HS-27A (cell line): ENCODE results near the gene TFF1.

ENCODE experiments used
- DNase-seq: peaks from one replicate; pipeline ENCODE4 v3.0.0-alpha.2; 2012; ENCODE audit warnings: low read depth, missing footprints

Gene TFF1

DNA sequence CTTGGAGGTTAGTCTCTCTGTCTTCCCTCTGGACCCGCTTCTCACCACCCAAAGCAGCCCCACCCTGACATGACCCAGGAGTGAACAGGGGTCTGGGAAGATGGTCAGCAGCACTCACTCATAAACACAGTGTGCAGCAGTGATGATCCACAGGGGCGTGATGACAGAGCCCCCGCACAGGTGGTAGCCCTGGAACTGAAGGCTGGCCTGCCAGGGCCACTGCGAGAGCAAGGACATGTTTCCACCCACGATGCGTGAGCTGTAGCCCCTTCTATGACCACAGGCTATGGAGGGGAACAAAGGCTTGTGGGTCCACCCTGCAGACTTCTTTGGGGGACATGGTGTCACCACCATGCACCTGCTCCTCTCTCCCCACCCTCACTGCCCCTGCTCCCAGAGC lies 16.6 kb upstream of the TFF1 start:
- no peak for DNase-seq

DNA sequence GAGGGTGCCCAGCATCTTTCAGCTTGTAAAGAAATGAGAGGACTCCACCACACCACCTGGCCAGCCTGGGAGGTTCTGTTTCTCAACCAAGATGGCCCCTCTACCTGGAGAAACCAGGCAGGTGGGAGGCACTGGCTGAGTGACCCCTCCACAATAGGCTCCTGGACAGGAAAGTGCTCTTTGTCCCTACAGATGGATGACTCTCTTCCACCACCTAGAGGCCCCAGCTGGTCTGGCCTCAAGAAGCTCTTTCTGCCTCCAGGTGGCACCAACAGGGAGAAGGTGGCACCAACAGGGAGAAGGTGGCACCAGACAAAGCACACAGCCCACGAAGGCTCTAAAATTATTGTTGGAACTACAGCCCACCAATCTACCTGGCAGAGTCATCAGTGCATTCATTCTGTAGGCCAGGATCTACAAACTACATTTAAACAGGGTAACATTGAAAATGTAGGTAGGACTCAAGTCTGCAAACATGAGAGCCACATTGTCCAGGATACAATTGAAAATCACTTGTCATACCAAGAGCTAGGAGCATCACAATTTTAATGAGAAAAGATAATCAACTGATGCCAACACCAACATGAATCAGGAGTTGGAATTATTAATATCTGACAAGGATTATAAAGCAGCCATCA lies 15.1 kb upstream of the TFF1 start:
- no peak for DNase-seq

DNA sequence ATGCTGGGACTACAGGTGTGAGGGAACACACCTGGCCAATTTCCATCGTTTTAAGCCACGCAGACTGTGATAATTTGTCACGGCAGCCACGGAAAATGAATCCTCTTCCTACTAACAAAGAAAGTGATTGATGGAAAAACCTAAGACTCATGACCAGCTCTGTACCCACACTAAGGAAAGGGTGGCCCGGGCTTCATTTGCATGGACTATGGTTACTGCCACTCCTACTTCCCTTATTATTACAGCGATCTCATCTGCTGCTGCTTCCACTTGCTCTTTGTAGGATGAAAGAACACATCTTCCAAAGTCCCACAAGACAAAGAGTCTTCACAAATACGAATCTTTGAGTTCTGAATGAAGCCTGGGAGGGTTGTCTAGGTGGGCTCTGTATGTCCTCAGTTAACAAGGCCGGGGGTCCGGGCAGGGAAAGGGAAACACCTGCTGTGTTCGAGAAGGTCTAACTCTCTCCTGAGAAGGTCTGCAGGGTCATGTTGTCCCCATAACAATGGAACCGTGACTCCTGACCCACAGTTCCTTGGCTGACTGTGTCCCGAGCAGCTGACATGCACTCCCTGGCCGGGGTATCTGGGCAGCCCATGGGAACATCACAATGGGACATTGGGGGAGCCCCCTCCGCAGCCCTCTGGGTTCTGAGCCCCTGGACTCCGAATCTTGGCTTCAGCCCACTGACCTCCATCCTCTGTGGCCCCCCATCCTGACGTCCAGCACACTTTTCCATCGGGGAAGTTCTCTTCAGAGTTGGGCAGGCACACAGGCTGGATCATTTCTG lies 13.3 kb upstream of the TFF1 start:
- no peak for DNase-seq

DNA sequence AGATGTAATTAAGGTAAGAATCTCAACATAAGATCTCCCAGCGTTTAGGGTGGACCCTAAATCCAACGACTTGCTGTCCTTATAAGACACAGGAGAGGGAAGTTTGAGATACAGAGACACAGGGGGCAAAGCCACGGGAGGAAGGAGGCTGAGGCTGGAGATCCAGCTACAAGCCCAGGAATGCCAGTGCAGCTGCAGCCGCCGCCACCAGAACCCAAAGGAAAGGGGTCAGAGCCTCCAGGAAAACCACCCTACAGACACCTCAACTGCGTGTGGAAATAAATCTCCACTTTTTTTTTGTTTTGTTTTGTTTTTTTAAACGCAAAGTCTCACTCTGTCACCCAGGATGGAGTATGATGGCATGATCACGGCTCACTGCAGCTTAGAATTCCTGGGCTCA lies 12.1 kb upstream of the TFF1 start:
- no peak for DNase-seq

DNA sequence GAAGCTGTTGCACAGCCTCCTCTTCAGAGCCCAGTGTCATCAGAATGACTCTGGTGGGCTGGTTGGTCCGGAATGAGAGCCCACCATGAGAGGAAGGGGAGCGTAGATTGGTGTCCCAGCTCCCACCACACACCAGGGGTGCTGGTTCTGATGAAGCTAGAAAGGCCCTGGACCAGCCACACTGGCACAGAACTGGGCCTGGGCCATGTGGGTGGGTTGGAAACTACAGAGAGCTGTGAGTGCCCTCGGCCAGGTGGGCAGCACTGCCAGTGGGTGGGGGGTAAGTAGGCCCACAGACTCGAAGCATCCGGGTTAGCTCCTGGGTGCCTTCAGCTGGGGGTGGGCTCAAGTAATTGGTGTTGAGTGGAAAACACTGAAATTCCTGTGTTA lies 11.6 kb upstream of the TFF1 start:
- DNase-seq, result no peak

DNA sequence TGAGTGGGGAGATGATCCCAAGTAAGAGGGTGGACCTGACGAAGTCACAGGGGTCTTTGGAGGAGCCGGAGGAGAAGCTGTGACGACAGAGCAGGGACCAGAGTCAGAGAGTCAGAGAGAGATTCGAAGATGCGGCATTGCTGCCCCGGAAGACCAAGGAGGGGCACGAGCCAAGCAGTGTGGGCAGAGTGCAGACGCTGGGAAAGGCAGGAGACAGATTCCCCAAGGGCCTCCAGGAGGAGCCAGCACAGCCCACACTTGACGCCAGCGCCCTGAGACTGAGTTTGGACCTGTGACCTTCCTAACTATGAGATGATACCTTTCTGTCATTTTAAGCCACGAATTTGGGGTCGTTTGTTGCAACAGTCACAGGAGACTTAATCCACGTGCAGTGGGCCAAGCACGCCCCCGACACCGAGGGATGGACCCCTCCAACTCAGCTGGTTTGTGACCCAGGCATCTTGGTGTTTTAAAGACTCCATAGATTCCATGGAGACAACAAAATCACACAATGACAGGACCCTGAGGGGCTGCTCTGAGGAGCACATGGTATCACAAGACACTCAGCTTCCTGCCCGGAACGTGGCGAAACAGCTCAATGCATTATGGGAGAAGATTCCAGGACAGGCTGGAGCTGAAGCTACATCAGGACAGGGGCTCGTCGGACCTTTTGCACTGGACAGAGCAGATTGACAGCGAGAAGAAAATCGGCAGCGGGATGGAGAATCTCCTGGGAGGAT lies 11.0 kb upstream of the TFF1 start:
- DNase-seq, result no peak

DNA sequence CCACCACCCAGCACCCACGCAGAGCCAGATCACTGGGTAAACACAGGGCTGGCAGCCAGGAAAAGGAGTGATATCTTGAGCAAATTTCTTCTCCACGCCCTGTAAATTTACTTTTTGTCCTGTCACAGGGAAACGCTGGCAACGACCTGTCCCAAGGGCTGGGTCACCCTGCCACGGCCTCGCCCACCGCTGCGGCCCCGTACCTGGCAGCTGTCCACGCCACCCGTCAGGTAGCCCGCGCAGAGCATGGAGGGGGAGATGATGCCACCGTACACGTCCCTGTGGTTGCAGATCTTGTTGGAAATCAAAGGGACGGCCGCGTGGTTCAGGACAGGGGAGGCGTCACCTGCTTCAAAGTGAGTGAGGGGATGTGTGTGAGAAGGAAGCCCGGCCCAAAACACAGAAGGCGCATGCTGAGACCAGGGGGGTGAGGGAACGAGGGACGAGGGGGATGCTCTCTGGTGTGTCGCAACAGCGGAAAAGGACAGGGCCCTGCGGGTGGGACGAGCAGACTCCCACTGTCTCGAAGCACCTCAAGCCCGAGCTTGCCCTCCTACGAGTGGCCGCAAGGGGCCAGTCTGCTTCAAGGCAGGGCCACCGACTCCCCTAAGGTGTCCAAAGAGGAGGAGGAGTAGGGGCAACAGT lies 10.1 kb upstream of the TFF1 start:
- DNase-seq, result no peak

DNA sequence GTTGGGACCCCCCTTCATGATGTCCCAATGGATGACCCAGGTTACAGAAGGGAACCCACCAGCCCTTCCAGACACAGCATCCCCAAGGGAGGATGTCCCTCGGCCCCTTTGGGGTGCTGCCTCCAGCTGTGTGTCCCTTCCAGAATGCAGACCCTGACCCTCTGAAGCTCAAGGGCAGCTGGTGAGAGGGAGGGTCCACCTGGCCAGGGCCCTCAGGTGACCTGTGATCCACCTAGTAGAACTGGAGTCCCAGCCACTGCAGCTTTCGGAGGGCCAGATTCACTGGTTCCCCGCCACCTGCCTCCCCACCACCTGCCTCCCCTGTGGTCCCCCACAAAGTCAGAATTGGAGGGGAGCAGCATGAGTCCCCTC lies 9.6 kb upstream of the TFF1 start:
- no peak for DNase-seq

DNA sequence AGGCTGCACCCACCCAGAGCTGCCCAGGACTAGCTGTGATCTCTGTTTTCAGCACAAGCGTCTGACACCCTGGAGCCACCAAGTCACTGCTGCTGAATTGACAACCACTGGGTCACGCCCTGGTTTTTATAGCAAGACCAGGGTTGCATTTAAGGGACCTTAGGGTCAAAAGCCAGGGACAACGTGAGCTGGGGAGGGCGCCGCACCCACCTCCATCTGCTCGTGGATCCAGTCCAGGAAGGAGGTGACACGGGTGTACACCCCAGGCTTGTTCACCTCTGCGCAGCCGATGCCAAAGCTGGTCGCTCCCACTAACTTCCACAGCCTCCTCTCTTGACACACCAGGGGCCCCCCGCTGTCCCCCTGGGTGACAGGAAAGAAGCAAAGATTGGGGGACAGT lies 9.2 kb upstream of the TFF1 start:
- DNase-seq, result no peak

DNA sequence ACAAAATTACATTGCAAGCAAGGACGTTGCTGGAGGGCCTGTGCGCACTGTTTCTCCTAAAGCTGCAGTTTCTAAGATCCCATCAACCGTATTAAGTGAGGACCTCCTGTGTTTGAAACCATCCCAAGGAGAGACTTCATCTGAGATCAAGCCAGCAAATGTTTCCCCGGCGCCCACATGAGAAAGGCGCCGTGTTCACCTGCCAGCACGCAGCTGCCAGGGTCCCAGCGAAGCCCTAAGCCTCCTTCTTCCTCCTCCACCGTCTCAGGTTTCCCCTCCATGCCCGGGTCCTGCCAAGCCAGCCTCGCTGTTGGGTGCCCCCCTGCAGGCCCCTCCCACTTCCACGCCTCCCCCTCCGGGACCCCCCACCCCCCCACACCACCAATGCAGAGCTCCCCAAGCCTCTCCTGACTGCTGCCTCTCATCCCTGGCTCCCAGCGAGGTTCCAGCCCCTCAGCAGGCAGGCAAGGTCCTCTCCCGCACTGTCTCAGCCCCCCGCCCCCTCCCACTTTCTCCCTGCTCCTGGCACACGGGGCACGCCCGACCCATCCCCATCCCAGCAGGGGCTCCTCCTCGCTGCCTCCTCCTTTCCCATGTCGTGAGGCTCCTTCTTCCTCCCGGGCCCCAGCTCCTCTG lies 8.6 kb upstream of the TFF1 start:
- DNase-seq, result no peak

DNA sequence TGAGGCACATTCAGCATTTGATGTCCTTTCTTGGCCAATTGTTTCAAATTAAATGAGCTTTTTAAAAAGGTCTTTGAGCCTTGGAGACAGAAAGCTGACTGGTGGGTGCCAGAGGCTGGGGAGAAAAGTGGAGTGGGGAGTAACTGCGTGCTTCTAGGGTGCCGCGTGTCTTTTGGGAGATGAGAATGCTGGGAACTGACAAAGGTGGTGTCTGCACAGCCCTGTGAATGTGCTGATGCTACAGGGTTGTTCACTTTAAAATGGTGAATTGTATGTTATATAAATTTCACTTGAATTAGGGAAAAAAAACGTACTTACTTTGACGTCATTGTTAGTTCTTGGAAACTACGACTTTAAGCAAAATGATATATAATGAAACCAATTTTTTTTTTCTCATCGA lies 8.1 kb upstream of the TFF1 start:
- no peak for DNase-seq

DNA sequence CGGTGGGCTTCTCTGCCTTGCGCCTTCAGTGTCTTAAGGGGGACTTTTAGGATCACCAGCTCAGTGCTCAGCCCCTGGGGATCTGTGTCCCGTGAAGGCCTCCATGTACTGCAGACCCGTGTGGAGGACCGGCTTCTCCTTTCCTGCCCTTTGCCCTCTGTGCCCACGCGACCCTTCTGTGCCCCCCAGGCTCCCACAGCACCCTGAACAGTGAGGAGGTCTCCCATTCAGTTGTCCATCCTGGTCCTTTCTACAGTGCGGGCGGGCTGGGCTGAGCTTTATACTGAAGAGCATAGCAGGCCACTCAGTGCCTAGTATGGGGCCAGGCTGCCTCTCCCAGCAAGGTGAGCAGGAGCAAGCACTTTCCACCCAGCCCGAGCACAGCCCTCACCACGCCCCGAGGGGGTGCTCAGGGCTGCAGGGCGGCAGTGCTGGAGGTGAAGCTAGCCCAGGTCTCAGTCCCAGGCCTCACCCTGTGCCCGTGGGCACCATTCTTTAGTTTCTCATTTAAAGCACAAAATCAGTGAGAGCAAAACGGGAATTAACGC lies 7.6 kb upstream of the TFF1 start:
- no peak for DNase-seq

DNA sequence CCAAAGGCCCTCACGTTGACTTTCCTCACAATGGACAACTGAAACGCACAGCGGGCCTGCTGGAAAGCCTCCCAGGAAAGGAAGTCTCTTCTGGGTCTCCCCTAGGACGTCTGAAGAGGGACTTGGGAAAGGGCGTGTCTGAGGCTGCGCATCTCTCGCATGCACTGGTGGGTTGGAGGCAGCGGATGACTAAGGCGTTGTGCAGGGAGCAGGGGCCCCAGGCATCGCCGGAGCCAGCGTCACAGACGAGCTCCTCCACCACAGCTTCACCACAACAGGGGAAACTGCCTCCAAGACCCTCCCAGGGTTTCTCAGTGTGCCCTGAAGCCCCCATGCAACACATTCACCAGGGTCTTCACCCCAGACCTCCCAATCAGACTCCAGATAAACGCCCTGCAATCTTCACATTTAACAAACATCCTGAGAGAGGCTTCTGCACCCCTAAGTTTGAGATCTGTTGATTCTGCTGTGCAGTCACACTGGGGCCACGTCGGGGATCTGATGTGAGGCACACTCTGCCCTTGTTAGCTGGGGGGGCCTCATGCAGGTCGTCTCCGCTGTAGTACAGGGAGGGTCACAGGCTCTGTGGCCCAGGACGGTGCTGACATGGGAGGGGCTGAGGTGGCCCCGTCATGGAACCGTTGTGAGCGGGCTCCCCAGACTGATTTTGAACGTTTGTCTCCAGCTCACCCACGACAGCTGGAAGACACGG lies 7.0 kb upstream of the TFF1 start:
- no peak for DNase-seq

DNA sequence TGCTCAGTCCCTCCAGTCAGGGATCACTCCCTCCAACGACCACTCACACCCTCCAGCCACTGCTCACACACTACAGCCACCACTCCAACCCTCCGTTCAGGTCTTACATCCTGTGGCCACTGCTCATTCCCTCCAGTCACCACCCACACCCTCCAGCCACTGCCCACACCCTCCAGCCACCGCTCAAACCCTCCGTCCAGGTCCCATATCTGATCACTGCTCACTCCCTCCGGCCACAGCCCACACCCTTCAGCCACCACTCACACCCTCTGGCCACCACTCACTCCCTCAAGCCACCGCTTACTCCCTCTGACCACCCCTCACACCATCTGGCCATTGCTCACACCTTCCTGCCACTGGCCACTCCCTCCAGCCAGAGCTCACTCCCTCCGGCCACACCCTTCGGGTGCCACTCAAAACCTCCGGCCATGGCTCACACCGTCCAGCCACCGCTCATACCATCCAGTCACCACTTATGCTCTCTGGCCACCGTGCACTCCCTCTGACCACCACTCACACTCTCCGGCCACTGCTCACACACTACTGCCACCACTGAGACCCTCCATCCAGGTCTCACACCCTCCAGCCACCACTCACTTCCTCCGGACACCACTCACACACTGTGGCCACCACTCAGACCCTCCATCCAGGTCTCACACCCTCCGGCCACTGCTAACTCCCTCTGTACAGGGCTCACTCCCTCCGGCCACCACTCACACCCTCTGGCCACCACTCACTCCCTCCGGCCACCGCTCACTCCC lies 4.7 kb upstream of the TFF1 start:
- DNase-seq, result no peak

DNA sequence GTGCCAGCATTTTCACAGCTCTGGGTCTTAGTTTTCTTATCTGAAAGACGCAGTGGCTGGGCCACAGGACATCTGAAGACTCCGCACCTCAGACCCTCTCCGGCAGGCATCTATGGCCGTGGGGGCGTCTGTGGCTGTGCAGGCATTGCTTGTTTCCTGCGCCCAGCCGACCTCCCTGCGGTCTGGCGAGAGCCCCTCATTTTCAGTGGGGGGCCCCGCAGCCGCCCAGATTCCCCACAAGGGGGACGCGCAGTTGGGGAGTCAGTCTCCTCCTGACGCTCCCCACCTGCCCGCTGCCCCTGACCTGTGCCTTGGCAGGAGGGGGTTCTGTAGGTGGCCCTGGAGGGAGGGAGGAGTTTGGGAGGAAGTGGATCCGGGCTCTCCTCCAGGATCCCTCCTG lies 3.5 kb upstream of the TFF1 start:
- no peak for DNase-seq

DNA sequence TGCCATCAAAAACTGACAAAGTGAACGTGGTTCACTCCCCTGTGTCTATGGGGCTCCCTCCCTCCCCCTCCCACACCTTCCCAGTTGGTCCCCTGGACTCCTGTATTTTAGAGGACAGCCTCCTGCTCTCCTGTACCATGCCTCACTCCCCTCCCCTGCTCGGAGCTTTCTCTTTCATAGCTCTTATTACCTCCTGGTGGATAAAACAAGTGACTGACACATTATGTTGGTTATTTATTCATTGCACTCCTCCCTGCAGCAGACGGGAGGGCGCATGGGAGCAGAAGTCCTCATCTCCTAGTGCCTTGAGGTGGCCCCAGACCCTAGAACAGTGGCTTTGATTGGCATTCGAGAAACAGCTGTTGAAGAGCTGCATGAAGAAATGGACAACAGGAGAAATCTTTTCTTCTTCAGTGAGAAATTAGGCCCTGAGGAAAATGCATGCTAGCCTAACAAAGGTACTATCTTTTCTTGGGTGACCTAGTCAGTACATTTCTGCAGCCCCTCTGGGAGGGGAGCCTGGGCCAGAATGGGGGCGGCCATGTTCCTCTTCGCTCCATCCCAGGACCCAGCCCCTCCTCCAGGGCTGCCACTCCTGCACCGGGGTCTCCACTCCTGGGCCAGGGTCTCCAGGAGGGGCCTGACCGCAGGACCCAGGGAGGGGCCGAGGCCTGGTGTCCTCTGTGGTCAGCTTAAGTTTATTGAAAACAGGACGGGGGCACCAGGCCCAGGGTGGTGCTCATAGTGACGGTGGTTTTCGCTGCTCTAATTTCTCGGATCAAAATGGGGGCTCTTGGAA lies 1.2 kb upstream of the TFF1 start:
- no peak for DNase-seq

DNA sequence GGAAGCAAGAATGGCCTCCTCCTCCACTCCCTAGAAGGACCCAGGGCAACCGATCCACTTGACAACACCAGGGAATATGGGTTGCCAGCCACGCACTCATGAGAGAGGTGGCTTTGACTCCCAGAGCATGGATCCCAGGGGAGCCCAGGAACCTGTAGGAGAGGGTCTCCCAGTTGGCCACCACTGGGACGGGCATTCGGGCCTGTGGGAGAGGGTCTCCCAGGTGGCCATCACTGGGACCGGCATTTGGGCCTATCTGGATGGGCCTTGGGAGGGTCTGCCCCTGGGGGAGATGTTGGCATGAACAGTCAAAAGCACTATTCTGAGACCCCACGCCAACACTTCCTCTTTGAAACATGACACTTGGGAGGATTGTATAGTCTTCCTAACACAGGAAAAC lies 565 bp downstream of the TFF1 start:
- no peak for DNase-seq

DNA sequence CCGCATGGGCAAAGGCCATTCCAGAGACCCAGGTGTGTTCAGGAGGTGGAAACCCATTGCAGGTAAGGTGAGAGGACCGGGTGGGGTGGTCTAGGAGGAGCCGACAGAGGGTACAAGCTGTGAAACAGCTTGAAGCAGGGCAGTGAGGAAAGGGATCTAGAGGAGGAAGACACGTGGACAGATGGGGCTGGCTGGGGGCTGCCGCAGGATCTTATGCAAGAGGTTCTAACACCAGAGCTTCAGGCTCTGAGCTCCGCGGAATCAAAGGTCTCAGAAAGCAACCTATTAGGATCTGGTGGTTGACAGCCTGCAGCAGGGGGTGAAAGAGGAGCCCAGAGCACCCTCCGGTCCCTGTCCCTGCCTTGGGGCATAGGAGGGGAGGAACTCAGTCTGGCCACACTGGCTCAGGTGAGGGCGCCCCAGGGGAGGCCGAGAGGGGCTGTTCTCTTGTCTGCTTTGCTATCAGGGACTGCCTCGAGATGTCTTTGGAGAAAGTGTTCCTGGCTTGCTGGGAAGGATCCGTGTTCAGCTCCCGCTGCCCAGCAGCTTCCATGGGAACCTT lies 1.9 kb downstream of the TFF1 start:
- no peak for DNase-seq

DNA sequence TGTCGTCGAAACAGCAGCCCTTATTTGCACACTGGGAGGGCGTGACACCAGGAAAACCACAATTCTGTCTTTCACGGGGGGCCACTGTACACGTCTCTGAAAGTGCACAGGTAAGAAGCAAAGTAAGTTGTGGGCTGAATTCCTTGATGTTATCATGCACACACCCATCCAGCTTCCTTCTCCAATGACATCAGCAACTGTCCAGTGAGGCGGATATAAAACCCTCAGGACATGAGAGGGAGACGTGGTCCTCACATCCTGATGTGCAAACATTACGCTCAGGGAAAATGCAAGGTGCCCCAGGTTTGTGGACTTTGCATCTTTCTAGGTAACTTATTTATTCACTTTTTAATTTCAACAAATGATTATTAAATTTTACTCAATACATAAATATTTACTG lies 3.0 kb downstream of the TFF1 start:
- DNase-seq, result no peak

DNA sequence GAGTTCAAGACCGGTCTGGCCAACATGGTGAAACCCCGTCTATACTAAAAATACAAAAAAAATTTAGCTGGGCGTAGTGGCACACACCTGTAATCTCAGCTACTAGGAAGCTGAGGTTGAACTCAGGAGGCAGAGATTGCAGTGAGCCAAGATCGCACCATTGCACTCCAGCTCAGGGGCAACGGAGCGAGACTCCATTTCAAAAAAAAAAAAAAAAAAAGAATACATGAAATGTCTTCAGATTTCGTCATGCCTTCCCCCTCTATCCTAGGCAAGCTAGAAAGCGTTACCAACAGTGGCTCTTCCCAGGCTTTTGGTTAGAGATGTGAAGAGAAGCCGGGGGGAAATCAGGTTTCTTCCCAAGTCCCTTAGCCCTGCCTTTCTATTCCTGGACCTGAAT lies 3.6 kb downstream of the TFF1 start:
- DNase-seq, result no peak
